GM12864 (cell line): ENCODE measurements around the gene FAHD1.

Experiments
- DNase-seq: peaks from one replicate; pipeline ENCODE4 v3.0.0-alpha.2; 2011; ENCODE audit warnings: low read depth
- H3K4me3 ChIP-seq: 2 replicates; pipeline ENCODE4 v1.5.1; 2011; ENCODE audit warnings: mild to moderate bottlenecking, low read depth, low read length, control low read depth
- TF ChIP-seq, protein P1 (sequence below): IDR thresholded peaks from 2 replicates; pipeline ENCODE4 v1.5.1; 2011; ENCODE audit warnings: low read depth, mild to moderate bottlenecking, moderate library complexity, low read length, control low read depth, inconsistent platforms; ENCODE audit errors: missing control alignments

FAHD1 gene

DNA sequence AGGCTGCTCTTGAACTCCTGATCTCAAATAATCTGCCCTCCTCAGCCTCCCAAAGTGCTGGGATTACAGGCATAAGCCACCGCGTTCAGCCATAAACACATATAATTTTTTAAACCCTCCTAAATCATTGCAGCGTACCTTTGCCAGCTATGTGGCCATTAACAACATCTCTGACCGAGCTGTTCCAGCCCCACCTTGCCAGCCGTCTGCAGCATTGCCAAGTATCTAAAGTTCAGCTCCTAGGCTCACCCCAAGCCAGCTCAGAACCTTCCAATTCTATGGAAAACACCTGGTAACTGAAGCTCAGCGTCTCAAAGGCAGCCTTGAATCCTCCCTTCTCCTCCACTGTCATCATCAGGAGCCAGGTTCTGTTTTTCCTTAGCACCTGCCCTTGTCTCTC lies 50.1 kb downstream of the FAHD1 start:
- no peak for DNase-seq
- TF ChIP-seq, protein P1, sequence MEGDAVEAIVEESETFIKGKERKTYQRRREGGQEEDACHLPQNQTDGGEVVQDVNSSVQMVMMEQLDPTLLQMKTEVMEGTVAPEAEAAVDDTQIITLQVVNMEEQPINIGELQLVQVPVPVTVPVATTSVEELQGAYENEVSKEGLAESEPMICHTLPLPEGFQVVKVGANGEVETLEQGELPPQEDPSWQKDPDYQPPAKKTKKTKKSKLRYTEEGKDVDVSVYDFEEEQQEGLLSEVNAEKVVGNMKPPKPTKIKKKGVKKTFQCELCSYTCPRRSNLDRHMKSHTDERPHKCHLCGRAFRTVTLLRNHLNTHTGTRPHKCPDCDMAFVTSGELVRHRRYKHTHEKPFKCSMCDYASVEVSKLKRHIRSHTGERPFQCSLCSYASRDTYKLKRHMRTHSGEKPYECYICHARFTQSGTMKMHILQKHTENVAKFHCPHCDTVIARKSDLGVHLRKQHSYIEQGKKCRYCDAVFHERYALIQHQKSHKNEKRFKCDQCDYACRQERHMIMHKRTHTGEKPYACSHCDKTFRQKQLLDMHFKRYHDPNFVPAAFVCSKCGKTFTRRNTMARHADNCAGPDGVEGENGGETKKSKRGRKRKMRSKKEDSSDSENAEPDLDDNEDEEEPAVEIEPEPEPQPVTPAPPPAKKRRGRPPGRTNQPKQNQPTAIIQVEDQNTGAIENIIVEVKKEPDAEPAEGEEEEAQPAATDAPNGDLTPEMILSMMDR: no peak
- no peak overlapping the region for H3K4me3 ChIP-seq

DNA sequence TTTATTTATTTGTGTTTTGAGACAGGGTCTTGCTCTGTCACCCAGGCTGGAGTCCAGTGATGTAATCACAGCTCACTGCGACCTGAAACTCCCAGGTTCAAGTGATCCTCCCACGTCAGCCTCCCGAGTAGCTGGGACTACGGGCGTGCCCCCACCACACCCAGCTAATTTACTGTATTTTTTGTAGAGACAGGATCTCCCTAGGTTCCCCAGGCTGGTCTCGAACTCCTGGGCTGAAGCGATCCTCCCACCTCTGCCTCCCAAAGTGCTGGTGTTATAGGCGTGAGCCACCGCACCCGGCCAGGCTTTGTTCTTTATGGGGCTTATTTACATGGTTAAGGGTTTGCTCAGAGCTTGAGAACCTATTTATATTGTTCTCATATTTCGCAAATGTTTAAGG lies 50.8 kb downstream of the FAHD1 start:
- H3K4me3 ChIP-seq: no peak overlapping the region
- TF ChIP-seq, protein P1: no peak
- DNase-seq: no peak

DNA sequence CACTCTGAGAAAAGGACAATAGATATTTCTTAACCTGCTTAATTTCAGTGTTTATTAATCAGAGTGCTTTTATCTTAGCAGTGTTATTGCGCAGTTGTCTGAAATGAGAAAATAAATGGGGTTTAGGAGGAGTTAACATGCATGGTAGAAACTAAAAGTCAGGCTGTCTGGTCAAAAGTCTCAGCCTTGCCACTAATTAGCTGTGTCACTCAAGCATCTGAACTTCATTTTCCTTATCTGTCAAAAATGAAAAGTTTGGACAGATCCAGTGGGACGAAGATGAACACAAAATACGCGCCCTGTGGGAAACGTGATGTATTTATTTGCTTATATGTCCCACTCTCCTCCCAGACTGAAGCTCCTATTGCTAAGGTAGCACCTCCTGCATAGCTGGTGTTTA lies 51.2 kb downstream of the FAHD1 start:
- no peak for DNase-seq
- TF ChIP-seq, protein P1: no peak

More for the DNA sequence above, 51.2 kb downstream of the FAHD1 start:
- no peak overlapping the region for H3K4me3 ChIP-seq
